Endothelial cell of umbilical vein (primary cell): ENCODE measurements around the gene MAT2A. TPM values are rescaled to one million over a fixed set of nuclear protein-coding genes. Genes with fewer than 3 reads are reported as not detected.
A peak's percentile ranks its signal among the peaks of the same experiment; 100 is the strongest.

Experiments
- BruUV-seq: library from RNA; stranded (reverse); fragments of 400-500 nt; replicated peaks from 2 replicates; lab custom pipeline; 2021; lab: Mats Ljungman, UMichigan
- CTCF ChIA-PET: fragments of 300-600, 350-600 bp; sonication (Branson Sonifier 250); formaldehyde crosslinking; loops from one replicate; lab custom pipeline; 2021; ENCODE audit warnings: antibody characterized with exemption, inconsistent platforms; lab: Charles Lee
- POLR2A ChIA-PET: fragments of 300-600, 350-600 bp; sonication (Branson Sonifier 250); formaldehyde crosslinking; loops from one replicate; lab custom pipeline; 2021; ENCODE audit warnings: antibody characterized with exemption, inconsistent platforms; lab: Charles Lee
- DNase-seq: peaks from one replicate; pipeline ENCODE4 v3.0.0-alpha.2; 2011; ENCODE audit warnings: low read depth, low spot score
- FAIRE-seq: peaks from 2 replicates; lab custom pipeline; 2011; peaks lifted over from hg19 to GRCh38; lab: Jason Lieb, UNC
- H2AFZ ChIP-seq: 2 replicates; pipeline ENCODE4 v1.6.0; 2012; ENCODE audit warnings: low read depth, low read length, control low read depth, inconsistent platforms
- H3K27ac ChIP-seq: 2 replicates; pipeline ENCODE4 v1.5.1; 2011; ENCODE audit warnings: low read depth, mild to moderate bottlenecking, control low read depth, low read length, moderate library complexity; ENCODE audit not compliant: insufficient read depth
- H3K27me3 ChIP-seq, 2 experiments: 2 replicates each; pipeline versions ENCODE4 v1.6.0 to v1.6.1; 2011; ENCODE audit warnings: low read length in 2 of 2, mixed read lengths in 1 of 2; ENCODE audit not compliant: control insufficient read depth in 2 of 2, insufficient read depth in 2 of 2
- H3K36me3 ChIP-seq, 2 experiments: 2 replicates in 1 of 2; 3 replicates in 1 of 2; pipeline ENCODE4 v1.5.1; 2011; ENCODE audit warnings: low read length in 2 of 2, mild to moderate bottlenecking in 1 of 2, moderate library complexity in 1 of 2; ENCODE audit not compliant: control insufficient read depth in 2 of 2, insufficient read depth in 2 of 2; ENCODE audit errors: extremely low read depth in 1 of 2
- H3K4me1 ChIP-seq: 3 replicates; pipeline ENCODE4 v1.5.1; 2011; ENCODE audit warnings: mild to moderate bottlenecking, low read length; ENCODE audit not compliant: control insufficient read depth, insufficient read depth; ENCODE audit errors: extremely low read depth
- H3K4me2 ChIP-seq: 2 replicates; pipeline ENCODE4 v1.6.1; 2011; ENCODE audit warnings: low read length, control low read depth, mixed read lengths; ENCODE audit not compliant: insufficient read depth
- H3K4me3 ChIP-seq, 3 experiments: fragments of 200-600 bp in 1 of 3; sonication (generic), shearing (Covaris generic) in 1 of 3; replicated peaks in 1 of 3; 2 replicates each; pipeline ENCODE4 v1.5.1; 2011 to 2016; ENCODE audit warnings: control low read depth in 3 of 3, low read length in 3 of 3, mild to moderate bottlenecking in 2 of 3, inconsistent platforms in 1 of 3, low read depth in 1 of 3, moderate library complexity in 1 of 3; ENCODE audit not compliant: insufficient read depth in 1 of 3
- H3K79me2 ChIP-seq: 2 replicates; pipeline ENCODE4 v1.6.0; 2012; ENCODE audit warnings: low read length, inconsistent platforms; ENCODE audit not compliant: control insufficient read depth, insufficient read depth
- H3K9ac ChIP-seq: replicated peaks from 2 replicates; pipeline ENCODE3; 2011; ENCODE audit warnings: low read length, control low read depth; ENCODE audit not compliant: insufficient read depth; ENCODE audit errors: extremely low read depth
- H3K9me1 ChIP-seq: replicated peaks from 3 replicates; pipeline ENCODE4 v1.6.0; 2011; ENCODE audit warnings: mild to moderate bottlenecking, low read length; ENCODE audit not compliant: control insufficient read depth, insufficient read depth; ENCODE audit errors: extremely low read depth
- H3K9me3 ChIP-seq: replicated peaks from 2 replicates; pipeline ENCODE4 v1.5.1; 2012; ENCODE audit warnings: low read length, inconsistent platforms; ENCODE audit not compliant: control insufficient read depth, insufficient read depth
- H4K20me1 ChIP-seq: replicated peaks from 2 replicates; pipeline ENCODE3; 2011; ENCODE audit warnings: mild to moderate bottlenecking, low read length; ENCODE audit not compliant: control insufficient read depth, insufficient read depth; ENCODE audit errors: extremely low read depth
- CTCF ChIP-seq, 2 donors: IDR thresholded peaks; 1 replicate in 1 of 2; 2 replicates in 1 of 2; pipeline ENCODE4 v1.5.1; 2011; ENCODE audit warnings: low read length in 2 of 2, mild to moderate bottlenecking in 2 of 2, moderate library complexity in 2 of 2, control low read depth in 1 of 2, inconsistent platforms in 1 of 2, low read depth in 1 of 2; ENCODE audit not compliant: insufficient read depth in 1 of 2; ENCODE audit errors: extremely low read depth in 1 of 2
- EZH2 ChIP-seq: IDR thresholded peaks from 2 replicates; pipeline ENCODE4 v1.6.1; 2012; ENCODE audit warnings: borderline replicate concordance, low read depth, mild to moderate bottlenecking, moderate library complexity, low read length, inconsistent platforms; ENCODE audit not compliant: severe bottlenecking
- FOS ChIP-seq: IDR thresholded peaks from 2 replicates; pipeline ENCODE4 v1.6.1; 2011; ENCODE audit warnings: mild to moderate bottlenecking, low read length, moderate library complexity, borderline replicate concordance; ENCODE audit not compliant: insufficient read depth
- GATA2 ChIP-seq: IDR thresholded peaks from 2 replicates; pipeline ENCODE4 v1.7.0; 2011; ENCODE audit warnings: low read depth, mild to moderate bottlenecking, moderate library complexity, mixed read lengths, low read length; ENCODE audit not compliant: insufficient read length, insufficient read depth
- JUN ChIP-seq: IDR thresholded peaks from 2 replicates; pipeline ENCODE4 v1.6.1; 2011; ENCODE audit warnings: borderline replicate concordance, low read depth; ENCODE audit not compliant: insufficient read length, insufficient read depth
- MAX ChIP-seq: IDR thresholded peaks from 2 replicates; pipeline ENCODE4 v1.6.1; 2011; ENCODE audit not compliant: insufficient read depth, insufficient read length
- MYC ChIP-seq: IDR thresholded peaks from one replicate; pipeline ENCODE4 v1.6.1; 2011; ENCODE audit warnings: mild to moderate bottlenecking, low read depth, low read length
- POLR2A ChIP-seq: IDR thresholded peaks from 2 replicates; pipeline ENCODE4 v1.6.1; 2012; ENCODE audit warnings: low read depth, mild to moderate bottlenecking, control low read depth, low read length
- POLR2AphosphoS5 ChIP-seq: IDR thresholded peaks from 2 replicates; pipeline ENCODE4 v1.6.1; 2012; ENCODE audit warnings: low read depth, mild to moderate bottlenecking, control low read depth, low read length, moderate library complexity; ENCODE audit not compliant: insufficient read depth
- dilution Hi-C: fragments of 300-500 bp; cut with MboI; formaldehyde crosslinking; loops from one replicate; pipeline ENCODE4 v1.15.0; 2019; ENCODE audit warnings: low sequenced_read_pairs; ENCODE audit not compliant: extremely low pct_ligation_motif_present
- intact Hi-C: fragments of 100-400 bp; cut with micrococcal nuclease; formaldehyde crosslinking; loops from one replicate; pipeline ENCODE4 v1.10.0; 2022
- polyA plus RNA-seq, 4 experiments: library from polyadenylated mRNA; depleted of rRNA in 3 of 4; stranded (reverse) in 3 of 4; unstranded in 1 of 4; fragments of >200 nt; gene quantifications; 2 replicates each; pipeline versions ENCODE4 v1.2.1 to v1.2.3, GENCODE V29; 2011 to 2012; ENCODE audit warnings: missing spikeins in 1 of 4
- total RNA-seq: library from RNA; stranded (reverse); gene quantifications from 2 replicates; pipeline ENCODE4 v1.2.3, GENCODE V29; 2021

MAT2A gene
- total and polyA plus RNA-seq, 2 donors (not counting 3 experiments of a cell fraction or from before 2014, with no cell fraction given) = 172 to 257 TPM

GRCh38 chr2:85588236-85588635 is 49.3 kb downstream of the MAT2A start:
- no TSS peak for BruUV-seq
- peak overlapping the region; percentile 94 for H3K27ac ChIP-seq
- H3K36me3 ChIP-seq = peaks cover 0 to 9% of the 10 kb centered on the region in 2 experiments
- H3K9me3 ChIP-seq = no peaks in the 10 kb centered on the region
- no peak for TF ChIP-seq JUN
- TF ChIP-seq POLR2AphosphoS5 = no peak
- no peak for TF ChIP-seq EZH2
- no peak for TF ChIP-seq POLR2A
- no peak for TF ChIP-seq GATA2
- no peak for TF ChIP-seq FOS
- no peak for TF ChIP-seq MYC
- no peak for TF ChIP-seq CTCF (IDR thresholded peaks at IDR 0.05; ENCODE audit: extremely low read depth in 1 of 2, insufficient read depth in 1 of 2, low read depth in 1 of 2, low read length in 2 of 2)
- TF ChIP-seq MAX = no peak
- peak overlapping the region; percentile 45 for H3K4me2 ChIP-seq
- ChIA-PET CTCF (interaction anchor here (0.6 to 1.2 kb wide), 2 partner anchors 8 to 13 kb away, joined by 3 read pairs; no protein-coding TSS in a partner anchor), POLR2A (interaction anchor here (1.1 to 1.4 kb wide), 3 partner anchors 12 to 28 kb away, joined by 3 to 4 read pairs (median 3); partner anchors contain the start of gene USP39)
- FAIRE-seq = no peak
- no peak for DNase-seq
- intact Hi-C loops = no loop called here
- H2AFZ ChIP-seq = no peak overlapping the region
- dilution Hi-C loops = no loop called here
- H4K20me1 ChIP-seq = no peaks in the 10 kb centered on the region
- peaks cover 68% of the 10 kb centered on the region for H3K4me1 ChIP-seq
- peaks cover 28% of the 10 kb centered on the region for H3K79me2 ChIP-seq
- no peak overlapping the region for H3K4me3 ChIP-seq
- H3K9me1 ChIP-seq = no peaks in the 10 kb centered on the region
- no peak overlapping the region for H3K9ac ChIP-seq
- no peaks in the 10 kb centered on the region for H3K27me3 ChIP-seq
